PC-9 (cell line): ENCODE measurements around the gene PCBP2.

ENCODE experiments used
- CTCF ChIP-seq: fragments of 200-600 bp; sonication (generic); conservative IDR thresholded peaks from 2 replicates; pipeline ENCODE4 v1.6.1; 2017; ENCODE audit warnings: mixed run types, antibody characterized with exemption, mild to moderate bottlenecking, moderate library complexity
- EZH2 ChIP-seq: fragments of 200-600 bp; sonication (generic); IDR thresholded peaks from 2 replicates; pipeline ENCODE4 v1.8.0; 2017; ENCODE audit warnings: antibody characterized with exemption, low read depth

GRCh38 chr12:53431187-53431586 is 20.7 kb upstream of the PCBP2 start:
- TF ChIP-seq CTCF (no peak), EZH2 (no peak)
